ENCODE measurements around the gene SHQ1.
"Not testable (repeated sequence)": the region's sequence is repeated elsewhere in the genome, so short reads cannot be mapped to it uniquely, and the experiment has no call there.

Gene SHQ1

DNA sequence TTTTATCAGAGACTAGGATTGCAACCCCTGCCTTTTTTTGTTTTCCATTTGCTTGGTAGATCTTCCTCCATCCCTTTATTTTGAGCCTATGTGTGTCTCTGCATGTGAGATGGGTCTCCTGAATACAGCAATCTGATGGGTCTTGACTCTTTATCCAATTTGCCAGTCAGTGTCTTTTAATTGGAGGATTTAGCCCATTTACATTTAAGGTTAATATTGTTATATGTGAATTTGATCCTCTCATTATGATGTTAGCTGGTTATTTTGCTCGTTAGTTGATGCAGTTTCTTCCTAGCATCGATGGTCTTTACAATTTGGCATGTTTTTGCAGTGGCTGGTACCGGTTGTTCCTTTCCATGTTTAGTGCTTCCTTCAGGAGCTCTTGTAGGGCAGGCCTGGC, 134.1 kb downstream of the SHQ1 start:
- DNase-seq (ENCODE audit: low spot score): not testable (repeated sequence)

- not testable (repeated sequence) for DNase-seq (ENCODE audit: low spot score)
Observed at GRCh38 chr3:72710471-72710870, 137.8 kb downstream of the SHQ1 start.

GRCh38 chr3:72708441-72708840, 139.8 kb downstream of the SHQ1 start:
- no peak for DNase-seq (ENCODE audit: low spot score)

DNA sequence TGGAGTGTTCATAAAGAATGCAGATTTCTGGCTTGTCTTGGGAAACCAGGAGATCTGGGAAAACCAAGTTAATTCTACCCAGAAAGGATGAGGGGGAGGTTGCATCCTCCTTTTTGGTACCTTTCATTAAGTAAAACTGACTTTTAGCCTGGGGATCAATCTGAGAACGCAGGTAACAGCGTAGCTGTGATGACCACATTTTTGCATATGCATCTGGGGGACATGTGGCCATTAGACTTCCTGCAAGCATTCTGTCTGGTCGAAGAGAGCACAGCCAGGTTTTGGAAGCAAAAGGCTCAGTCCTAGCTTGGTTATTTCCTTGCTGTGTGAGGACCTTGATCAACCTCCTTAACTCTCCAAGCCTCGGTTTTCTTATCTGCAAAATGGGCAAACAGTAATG, 145.2 kb downstream of the SHQ1 start:
- DNase-seq (ENCODE audit: low spot score): no peak

GRCh38 chr3:72702390-72702789, 145.9 kb downstream of the SHQ1 start:
- DNase-seq (ENCODE audit: low spot score): no peak

DNA sequence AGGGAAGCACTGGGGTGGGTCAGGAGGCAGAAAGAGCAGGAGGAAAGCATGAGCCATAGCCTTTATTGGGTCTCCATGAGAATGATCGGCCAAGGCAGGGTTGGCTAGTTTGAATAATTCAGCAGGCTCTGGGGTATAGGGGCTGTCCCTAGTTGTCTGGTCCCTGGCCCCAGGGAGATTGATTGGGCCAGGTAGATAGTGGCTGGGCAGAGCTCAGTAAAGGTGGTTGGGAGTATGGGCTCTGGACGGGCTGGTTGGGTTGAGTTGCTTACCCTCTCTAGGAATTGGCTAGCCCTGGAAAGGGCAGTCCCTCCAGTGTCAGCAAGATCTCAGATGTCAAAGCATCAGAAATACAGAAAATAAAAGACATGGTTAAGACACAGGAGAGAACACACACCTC, 148.1 kb downstream of the SHQ1 start:
- no peak for DNase-seq (ENCODE audit: low spot score)

DNA sequence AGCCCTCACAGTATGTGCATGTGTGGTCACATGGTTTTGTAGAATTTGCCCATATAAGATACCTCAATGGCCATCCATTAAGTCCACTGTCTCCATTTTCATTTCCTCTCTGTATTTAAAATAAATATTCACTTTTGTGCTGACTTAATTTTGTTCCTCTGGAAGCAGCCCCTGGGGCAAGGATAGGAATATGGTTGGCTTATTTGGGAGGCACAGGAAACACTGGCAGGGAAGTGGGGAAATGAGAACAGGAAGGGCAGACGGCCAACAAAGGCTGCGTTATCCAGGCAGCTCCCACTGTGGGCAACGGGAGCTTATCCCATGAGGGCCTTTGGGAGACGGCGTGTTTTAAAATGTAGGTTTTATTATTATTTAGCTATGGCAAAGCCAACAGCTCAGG, 148.6 kb downstream of the SHQ1 start:
- no peak for DNase-seq (ENCODE audit: low spot score)

Measured in kidney capillary endothelial cell (primary cell).